MM.1S (cell line): ENCODE measurements around the gene ABCG8.

Experiments used
- EZH2 ChIP-seq: fragments of 300-600 bp; sonication (generic); optimal IDR thresholded peaks from 2 replicates; pipeline ENCODE3; 2017; ENCODE audit warnings: low read depth, mild to moderate bottlenecking, antibody characterized with exemption, low read length, mixed read lengths
- EZH2phosphoT487 ChIP-seq: fragments of 300-600 bp; sonication (generic); IDR thresholded peaks from 2 replicates; pipeline ENCODE4 v1.6.1; 2018; ENCODE audit warnings: antibody characterized with exemption, low read length
- TF ChIP-seq, protein P1 (sequence below): fragments of 300-600 bp; sonication (generic); IDR thresholded peaks from 2 replicates; pipeline ENCODE4 v1.5.1; 2016; ENCODE audit warnings: antibody characterized with exemption, low read length, mixed read lengths

DNA sequence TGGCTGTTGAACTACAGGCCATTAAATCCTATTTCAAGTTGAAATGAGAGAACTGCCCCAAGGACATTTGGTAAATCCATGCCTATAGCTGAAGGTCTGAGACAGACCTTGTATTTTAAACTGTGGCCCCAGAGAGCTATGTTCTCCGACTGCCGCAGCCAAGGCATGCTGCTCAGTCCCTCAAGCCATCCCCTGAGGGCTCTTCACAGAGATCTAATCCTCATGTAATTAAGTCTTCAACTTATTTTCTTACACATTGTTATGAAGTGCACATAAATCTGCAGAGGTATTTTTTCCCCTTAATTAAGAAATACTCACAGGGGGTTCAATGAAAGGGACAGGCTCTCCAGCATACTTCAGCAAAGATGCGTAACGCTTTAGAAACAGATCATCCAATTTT is 50.6 kb downstream of the ABCG8 start:
- TF ChIP-seq, protein P1, sequence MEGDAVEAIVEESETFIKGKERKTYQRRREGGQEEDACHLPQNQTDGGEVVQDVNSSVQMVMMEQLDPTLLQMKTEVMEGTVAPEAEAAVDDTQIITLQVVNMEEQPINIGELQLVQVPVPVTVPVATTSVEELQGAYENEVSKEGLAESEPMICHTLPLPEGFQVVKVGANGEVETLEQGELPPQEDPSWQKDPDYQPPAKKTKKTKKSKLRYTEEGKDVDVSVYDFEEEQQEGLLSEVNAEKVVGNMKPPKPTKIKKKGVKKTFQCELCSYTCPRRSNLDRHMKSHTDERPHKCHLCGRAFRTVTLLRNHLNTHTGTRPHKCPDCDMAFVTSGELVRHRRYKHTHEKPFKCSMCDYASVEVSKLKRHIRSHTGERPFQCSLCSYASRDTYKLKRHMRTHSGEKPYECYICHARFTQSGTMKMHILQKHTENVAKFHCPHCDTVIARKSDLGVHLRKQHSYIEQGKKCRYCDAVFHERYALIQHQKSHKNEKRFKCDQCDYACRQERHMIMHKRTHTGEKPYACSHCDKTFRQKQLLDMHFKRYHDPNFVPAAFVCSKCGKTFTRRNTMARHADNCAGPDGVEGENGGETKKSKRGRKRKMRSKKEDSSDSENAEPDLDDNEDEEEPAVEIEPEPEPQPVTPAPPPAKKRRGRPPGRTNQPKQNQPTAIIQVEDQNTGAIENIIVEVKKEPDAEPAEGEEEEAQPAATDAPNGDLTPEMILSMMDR, result no peak
- TF ChIP-seq EZH2, result no peak
- TF ChIP-seq EZH2phosphoT487, result no peak
